H9 (cell line): ENCODE measurements around the gene ATAD3C. TPM values are rescaled to one million over a fixed set of nuclear protein-coding genes. Genes with fewer than 3 reads are reported as not detected.

Experiments
- DNase-seq: peaks from one replicate; pipeline ENCODE4 v3.0.0-alpha.2; 2017
- H2AFZ ChIP-seq: one replicate; pipeline ENCODE4 v1.6.1; 2013; ENCODE audit warnings: mild to moderate bottlenecking, low read length, control low read depth, moderate library complexity
- H2AK5ac ChIP-seq: 2 replicates; pipeline ENCODE4 v1.6.1; 2013; ENCODE audit warnings: low read length, control low read depth, mixed read lengths; ENCODE audit not compliant: insufficient read length
- H2BK120ac ChIP-seq: one replicate; pipeline ENCODE4 v1.6.1; 2013; ENCODE audit warnings: low read depth, mild to moderate bottlenecking, low read length, control low read depth, inconsistent platforms; ENCODE audit not compliant: poor library complexity, severe bottlenecking
- H2BK12ac ChIP-seq: 2 replicates; pipeline ENCODE4 v1.6.1; 2013; ENCODE audit warnings: low read length, control low read depth, mixed read lengths, low read depth; ENCODE audit not compliant: insufficient read length
- H2BK15ac ChIP-seq: 2 replicates; pipeline ENCODE4 v1.6.1; 2013; ENCODE audit warnings: low read depth, low read length, control low read depth
- H2BK20ac ChIP-seq: one replicate; pipeline ENCODE4 v1.6.1; 2013; ENCODE audit warnings: low read depth, mild to moderate bottlenecking, low read length, control low read depth, inconsistent platforms; ENCODE audit not compliant: poor library complexity, severe bottlenecking
- H2BK5ac ChIP-seq: 2 replicates; pipeline ENCODE4 v1.6.1; 2013; ENCODE audit warnings: low read length, control low read depth, mixed read lengths; ENCODE audit not compliant: insufficient read length
- H3K14ac ChIP-seq: 2 replicates; pipeline ENCODE4 v1.6.1; 2013; ENCODE audit warnings: low read length, control low read depth; ENCODE audit not compliant: insufficient read depth
- H3K18ac ChIP-seq: 2 replicates; pipeline ENCODE4 v1.6.1; 2013; ENCODE audit warnings: low read depth, mild to moderate bottlenecking, mixed read lengths, low read length, control low read depth; ENCODE audit not compliant: insufficient read length
- H3K23ac ChIP-seq: 2 replicates; pipeline ENCODE4 v1.6.1; 2013; ENCODE audit warnings: low read length, control low read depth, mixed read lengths, low read depth; ENCODE audit not compliant: insufficient read length
- H3K23me2 ChIP-seq: 2 replicates; pipeline ENCODE4 v1.6.1; 2013; ENCODE audit warnings: low read depth, mild to moderate bottlenecking, mixed read lengths, low read length, control low read depth; ENCODE audit not compliant: insufficient read length, poor library complexity, severe bottlenecking
- H3K27ac ChIP-seq: 2 replicates; pipeline ENCODE4 v1.5.1; 2013; ENCODE audit warnings: low read length, control low read depth, mixed read lengths, low read depth; ENCODE audit not compliant: insufficient read length
- H3K27me3 ChIP-seq: 2 replicates; pipeline ENCODE4 v1.6.1; 2013; ENCODE audit warnings: low read length, control low read depth, inconsistent platforms; ENCODE audit not compliant: insufficient read depth
- H3K4ac ChIP-seq: 2 replicates; pipeline ENCODE4 v1.6.1; 2013; ENCODE audit warnings: low read depth, mild to moderate bottlenecking, control low read depth, inconsistent platforms, low read length, moderate library complexity
- H3K4me1 ChIP-seq: 2 replicates; pipeline ENCODE4 v1.6.1; 2013; ENCODE audit warnings: low read length, control low read depth, inconsistent platforms; ENCODE audit not compliant: insufficient read depth
- H3K4me2 ChIP-seq: 2 replicates; pipeline ENCODE4 v1.6.1; 2013; ENCODE audit warnings: low read length, control low read depth, mixed read lengths; ENCODE audit not compliant: insufficient read length, insufficient read depth
- H3K56ac ChIP-seq: 2 replicates; pipeline ENCODE4 v1.6.1; 2013; ENCODE audit warnings: low read depth, mild to moderate bottlenecking, mixed read lengths, low read length, control low read depth; ENCODE audit not compliant: insufficient read length
- H3K79me1 ChIP-seq: 2 replicates; pipeline ENCODE4 v1.6.1; 2013; ENCODE audit warnings: low read depth, mild to moderate bottlenecking, moderate library complexity, low read length, control low read depth, inconsistent platforms; ENCODE audit not compliant: insufficient read depth, poor library complexity, severe bottlenecking
- H3K79me2 ChIP-seq: 2 replicates; pipeline ENCODE4 v1.6.1; 2013; ENCODE audit warnings: low read length, control low read depth, inconsistent platforms; ENCODE audit not compliant: insufficient read depth
- H3K9ac ChIP-seq: 2 replicates; pipeline ENCODE4 v1.6.1; 2013; ENCODE audit warnings: low read length, control low read depth, mixed read lengths; ENCODE audit not compliant: insufficient read length; ENCODE audit errors: extremely low read depth
- H3K9me3 ChIP-seq: one replicate; pipeline ENCODE4 v1.6.1; 2013; ENCODE audit warnings: low read depth, low read length, inconsistent platforms; ENCODE audit not compliant: control insufficient read depth
- H3T11ph ChIP-seq: one replicate; pipeline ENCODE4 v1.6.1; 2013; ENCODE audit warnings: mild to moderate bottlenecking, low read length, control low read depth, inconsistent platforms
- H4K20me1 ChIP-seq: one replicate; pipeline ENCODE4 v1.6.1; 2013; ENCODE audit not compliant: control insufficient read depth, insufficient read length, insufficient read depth
- H4K5ac ChIP-seq: 2 replicates; pipeline ENCODE4 v1.6.1; 2013; ENCODE audit warnings: low read depth, mild to moderate bottlenecking, mixed read lengths, low read length, control low read depth; ENCODE audit not compliant: insufficient read length
- H4K8ac ChIP-seq: replicated peaks from 2 replicates; pipeline ENCODE4 v1.6.1; 2013; ENCODE audit warnings: low read length, control low read depth, mixed read lengths, low read depth; ENCODE audit not compliant: insufficient read length
- H4K91ac ChIP-seq: 2 replicates; pipeline ENCODE4 v1.6.1; 2013; ENCODE audit warnings: low read depth, mild to moderate bottlenecking, moderate library complexity, mixed read lengths, low read length, control low read depth; ENCODE audit not compliant: insufficient read length
- H3K27ac Mint-ChIP-seq, 3 experiments: 2 replicates in 2 of 3; 3 replicates in 1 of 3; pipeline ENCODE4 v1.8.0; 2020 to 2021; ENCODE audit warnings: mixed read lengths in 3 of 3, mild to moderate bottlenecking in 1 of 3, moderate library complexity in 1 of 3
- H3K27me3 Mint-ChIP-seq: 2 replicates; pipeline ENCODE4 v1.8.0; 2021; ENCODE audit warnings: low read depth, mild to moderate bottlenecking, moderate library complexity, mixed read lengths
- H3K36me3 Mint-ChIP-seq, 3 experiments: 2 replicates in 2 of 3; 3 replicates in 1 of 3; pipeline ENCODE4 v1.8.0; 2020 to 2021; ENCODE audit warnings: low read depth in 3 of 3, mixed read lengths in 3 of 3; ENCODE audit not compliant: insufficient read depth in 1 of 3
- H3K4me1 Mint-ChIP-seq, 2 experiments: 2 replicates each; pipeline ENCODE4 v1.8.0; 2020; ENCODE audit warnings: mixed read lengths in 2 of 2
- H3K4me3 Mint-ChIP-seq, 2 experiments: 2 replicates in 1 of 2; 3 replicates in 1 of 2; pipeline ENCODE4 v1.8.0; 2020 to 2021; ENCODE audit warnings: mild to moderate bottlenecking in 2 of 2, mixed read lengths in 2 of 2, moderate library complexity in 1 of 2
- H3K9me3 Mint-ChIP-seq, 2 experiments: 2 replicates in 1 of 2; 3 replicates in 1 of 2; pipeline ENCODE4 v1.8.0; 2020; ENCODE audit warnings: mild to moderate bottlenecking in 2 of 2, mixed read lengths in 2 of 2, moderate library complexity in 1 of 2
- CTCF ChIP-seq: fragments of 200-600 bp; sonication (generic); conservative IDR thresholded peaks from 3 replicates; pipeline ENCODE4 v1.8.0; 2021; ENCODE audit warnings: antibody characterized with exemption, mild to moderate bottlenecking
- WGBS: extraction: QIAGEN DNeasy Blood & Tissue Kit; methylation state at CpG from one replicate; pipeline ENCODE4 v1.1.7; 2013; ENCODE audit warnings: missing lambda C conversion rate, low lambda C conversion rate, mixed read lengths; ENCODE audit not compliant: insufficient read length; ENCODE audit errors: extremely low coverage; 5-methylcytosine and 5-hydroxymethylcytosine counted together
- total RNA-seq: library from RNA; stranded (reverse); gene quantifications from 2 replicates; pipeline ENCODE4 v1.2.1, GENCODE V29; 2021

The ATAD3C gene
- total RNA-seq, 1 experiment from 2014 or later: 7.7 TPM

- peak within 1 kb of the TSS; percentile 72 for H3K9ac ChIP-seq
- H4K8ac ChIP-seq: no peak within 1 kb of the TSS
- no peak for TF ChIP-seq CTCF
- H3K56ac ChIP-seq: no peak within 1 kb of the TSS
- no peaks in the 10 kb centered on the region for H3K27me3 ChIP-seq
- no peak within 1 kb of the TSS for H2BK5ac ChIP-seq
- no peak within 1 kb of the TSS for H3K4ac ChIP-seq
- peaks cover 10% of the 10 kb centered on the region; the same call in 1 of the 2 replicates for H3K79me2 ChIP-seq
- H4K5ac ChIP-seq: no peak within 1 kb of the TSS
- H3K14ac ChIP-seq: peak within 1 kb of the TSS; percentile 71
- no peak within 1 kb of the TSS for H2AFZ ChIP-seq
- Mint-ChIP-seq H3K9me3 (peaks cover 4 to 6% of the 10 kb centered on the region in 2 experiments; a peak in 4 of 5 replicates), H3K27ac (peak within 1 kb of the TSS; percentile 95 to 100 (median 96)), H3K4me1 (peaks cover 30 to 49% of the 10 kb centered on the region in 2 experiments), H3K4me3 (peak within 1 kb of the TSS; percentile 92 to 95), H3K36me3 (peaks cover 37 to 70% (median 57%) of the 10 kb centered on the region in 3 experiments), H3K27me3 (peaks cover 4% of the 10 kb centered on the region)
- no CpG with 5 or more reads among the region's 98 CpGs for WGBS
- H3T11ph ChIP-seq: no peak within 1 kb of the TSS
- H3K4me2 ChIP-seq: peak within 1 kb of the TSS; percentile 69
- peaks cover 11% of the 10 kb centered on the region for H3K23me2 ChIP-seq
- H2BK20ac ChIP-seq: no peak within 1 kb of the TSS
- H3K27ac ChIP-seq: no peak within 1 kb of the TSS
- no peak within 1 kb of the TSS for H2BK120ac ChIP-seq
- peak within 1 kb of the TSS; percentile 71 for H3K18ac ChIP-seq
- H3K4me1 ChIP-seq: peaks cover 3% of the 10 kb centered on the region; the same call in 1 of the 2 replicates
- H4K20me1 ChIP-seq: no peaks in the 10 kb centered on the region
- H2AK5ac ChIP-seq: no peak within 1 kb of the TSS
- H2BK15ac ChIP-seq: no peak within 1 kb of the TSS
- no peak within 1 kb of the TSS for H4K91ac ChIP-seq
- H3K23ac ChIP-seq: no peak within 1 kb of the TSS
- peak; percentile 93 for DNase-seq
- H2BK12ac ChIP-seq: no peak within 1 kb of the TSS
- peaks cover 2% of the 10 kb centered on the region for H3K79me1 ChIP-seq
- no peaks in the 10 kb centered on the region for H3K9me3 ChIP-seq
Measured at GRCh38 chr1:1406821-1407635, 42.5 kb upstream of the ATAD3C start, which contains the start of gene MRPL20. MRPL20 (minus strand) TSS chr1:1407293; CDS start chr1:1407217, 76 bp downstream.
